Upper lobe of left lung (tissue), 6 donors: ENCODE measurements around the gene ULBP2. TPM values are rescaled to one million over a fixed set of nuclear protein-coding genes. Genes with fewer than 3 reads are reported as not detected.

ENCODE experiments used
- ATAC-seq, 2 donors: fragments of 200-7000 bp; cut with Tn5 transposase; one replicate each; pipeline ENCODE4 v1.9.1; 2022; ENCODE audit warnings: mild to moderate bottlenecking in 2 of 2, moderate library complexity in 2 of 2; ENCODE audit not compliant: low FRiP score in 2 of 2
- DNase-seq, 2 donors: peaks; one replicate each; pipeline ENCODE4 v3.0.0-alpha.2; 2019 to 2020
- H3K27ac ChIP-seq, 4 donors: fragments of 200-600 bp; sonication (generic); one replicate each; pipeline ENCODE4 v1.5.1; 2016 to 2019
- H3K27me3 ChIP-seq, 4 donors: fragments of 200-600 bp; sonication (generic); one replicate each; pipeline ENCODE4 v1.5.1; 2017 to 2019
- H3K36me3 ChIP-seq, 4 donors: fragments of 200-600 bp; sonication (generic); one replicate each; pipeline ENCODE4 v1.5.1; 2016 to 2019
- H3K4me1 ChIP-seq, 4 donors: fragments of 200-600 bp; sonication (generic); one replicate each; pipeline ENCODE4 v1.5.1; 2018 to 2019
- H3K4me3 ChIP-seq, 4 donors: fragments of 200-600 bp; sonication (generic); one replicate each; pipeline ENCODE4 v1.5.1; 2017 to 2019; ENCODE audit warnings: mild to moderate bottlenecking in 2 of 4, moderate library complexity in 1 of 4
- H3K9me3 ChIP-seq, 4 donors: fragments of 200-600 bp; sonication (generic); one replicate each; pipeline ENCODE4 v1.5.1; 2018 to 2019
- CTCF ChIP-seq, 6 experiments: fragments of 450-650 bp in 4 of 6; fragments of 200-600 bp in 2 of 6; sonication (generic) in 2 of 6; IDR thresholded peaks; one replicate each; pipeline ENCODE4 v1.5.1; 2016 to 2019; ENCODE audit warnings: antibody characterized with exemption in 6 of 6
- EP300 ChIP-seq, 4 donors: sonication (generic); formaldehyde crosslinking; IDR thresholded peaks; one replicate each; pipeline ENCODE4 v1.5.1; 2017; ENCODE audit warnings: antibody characterized with exemption in 4 of 4, control low read depth in 2 of 4
- POLR2A ChIP-seq, 4 donors: fragments of 450-650 bp; IDR thresholded peaks; one replicate each; pipeline ENCODE4 v1.5.1; 2016 to 2017; ENCODE audit warnings: antibody characterized with exemption in 4 of 4, mild to moderate bottlenecking in 2 of 4
- POLR2AphosphoS5 ChIP-seq, 2 donors: sonication (generic); formaldehyde crosslinking; IDR thresholded peaks; one replicate each; pipeline ENCODE4 v1.5.1; 2017; ENCODE audit warnings: antibody characterized with exemption in 2 of 2
- WGBS, 2 donors: methylation state at CpG; one replicate each; pipeline ENCODE4 v1.1.5; 2017 to 2018; 5-methylcytosine and 5-hydroxymethylcytosine counted together
- total RNA-seq, 6 donors: library from RNA; depleted of rRNA in 4 of 6; stranded (reverse); fragments of >200 nt in 4 of 6; gene quantifications; one replicate each; pipeline versions ENCODE4 v1.1.0 to v1.2.1, GENCODE V29; 2016 to 2021
- donor health status: DM: no; HTN: no; CAD: no; lungs with moderate emphysema.
- donor health status: DM: no; HTN: yes; CAD: no; lungs with severe emphysema.

ULBP2 gene
- total RNA-seq, 6 donors from 2014 or later, result 1.00 to 3.7 (median 1.5) TPM; not detected in 2

GRCh38 chr6:149897015-149897697 is 44.7 kb upstream of the ULBP2 start:
- 46 to 57% methylated on average over 13 of the region's 13 CpGs for WGBS, 2 donors
- H3K36me3 ChIP-seq, result no peaks in the 10 kb centered on the region
- peak overlapping the region in 2 of 4 donors; percentile 1 to 28 for H3K4me3 ChIP-seq
- H3K9me3 ChIP-seq, result no peaks in the 10 kb centered on the region
- DNase-seq (peak in 1 of 2 donors; percentile 58), ATAC-seq (peak; percentile 72 to 92)
- peaks cover 28 to 37% (median 31%) of the 10 kb centered on the region in 4 donors for H3K4me1 ChIP-seq
- peak overlapping the region; percentile 57 to 82 (median 74) for H3K27ac ChIP-seq
- no peaks in the 10 kb centered on the region for H3K27me3 ChIP-seq
- TF ChIP-seq CTCF (IDR thresholded peaks at IDR 0.05), result no peak
- TF ChIP-seq POLR2AphosphoS5 (IDR thresholded peaks at IDR 0.05), result peak in 1 of 2 donors; percentile 32

GRCh38 chr6:149897855-149898744 is 43.7 kb upstream of the ULBP2 start, which contains the start of gene RAET1E:
Gene RAET1E, minus strand, starts transcription at chr6:149898113. Its CDS starts 7,212 bp downstream, at chr6:149890901.
- ATAC-seq (peak in 1 of 2 donors; percentile 44), DNase-seq (peak in 1 of 2 donors; percentile 30)
- peak within 1 kb of the TSS in 2 of 4 donors; percentile 1 to 28 for H3K4me3 ChIP-seq

GRCh38 chr6:149898966-149899365 is 42.8 kb upstream of the ULBP2 start:
- ATAC-seq (no peak), DNase-seq (no peak)
- TF ChIP-seq POLR2AphosphoS5 (IDR thresholded peaks at IDR 0.05) (no peak), EP300 (IDR thresholded peaks at IDR 0.05) (no peak), POLR2A (IDR thresholded peaks at IDR 0.05) (no peak), CTCF (IDR thresholded peaks at IDR 0.05) (no peak)
- no peak overlapping the region for H3K4me3 ChIP-seq
- H3K4me1 ChIP-seq, result peaks cover 28 to 37% (median 31%) of the 10 kb centered on the region in 4 donors
- H3K27me3 ChIP-seq, result no peaks in the 10 kb centered on the region
- H3K27ac ChIP-seq, result no peak overlapping the region
- no peaks in the 10 kb centered on the region for H3K36me3 ChIP-seq
- 93 to 97% methylated on average over 9 of the region's 9 CpGs for WGBS, 2 donors
- H3K9me3 ChIP-seq, result no peaks in the 10 kb centered on the region

More at GRCh38 chr6:149897855-149898744, 43.7 kb upstream of the ULBP2 start, which contains the start of gene RAET1E:
- Histone ChIP-seq H3K9me3 (no peaks in the 10 kb centered on the region), H3K36me3 (no peaks in the 10 kb centered on the region), H3K27me3 (no peaks in the 10 kb centered on the region), H3K27ac (peak within 1 kb of the TSS; percentile 57 to 82 (median 74)), H3K4me1 (peaks cover 28 to 37% (median 31%) of the 10 kb centered on the region in 4 donors)
- 69 to 73% methylated on average over 14 to 17 of the region's 17 CpGs for WGBS, 2 donors
- TF ChIP-seq EP300 (IDR thresholded peaks at IDR 0.05) (no peak), CTCF (IDR thresholded peaks at IDR 0.05) (no peak), POLR2AphosphoS5 (IDR thresholded peaks at IDR 0.05) (no peak), POLR2A (IDR thresholded peaks at IDR 0.05) (no peak)

- DNase-seq (no peak), ATAC-seq (no peak)
- no peaks in the 10 kb centered on the region for H3K9me3 ChIP-seq
- peaks cover 28 to 37% (median 31%) of the 10 kb centered on the region in 4 donors for H3K4me1 ChIP-seq
- H3K36me3 ChIP-seq, result no peaks in the 10 kb centered on the region
- H3K4me3 ChIP-seq, result no peak overlapping the region
- no peak for TF ChIP-seq CTCF (IDR thresholded peaks at IDR 0.05)
- no peak for TF ChIP-seq POLR2A (IDR thresholded peaks at IDR 0.05)
- no peaks in the 10 kb centered on the region for H3K27me3 ChIP-seq
- no peak overlapping the region for H3K27ac ChIP-seq
- 84 to 89% methylated on average over 6 of the region's 6 CpGs for WGBS, 2 donors
Measured at GRCh38 chr6:149899486-149899885, 42.3 kb upstream of the ULBP2 start.
